CD4-positive, alpha-beta T cell treated with Interferon alpha-2 for 1 hour (primary cell): ENCODE data around the gene WDR81.

Source experiments
- DNase-seq, 2 donors: peaks; one replicate each; pipeline ENCODE4 v3.0.0-alpha.2; 2020 to 2022

WDR81 gene

DNA sequence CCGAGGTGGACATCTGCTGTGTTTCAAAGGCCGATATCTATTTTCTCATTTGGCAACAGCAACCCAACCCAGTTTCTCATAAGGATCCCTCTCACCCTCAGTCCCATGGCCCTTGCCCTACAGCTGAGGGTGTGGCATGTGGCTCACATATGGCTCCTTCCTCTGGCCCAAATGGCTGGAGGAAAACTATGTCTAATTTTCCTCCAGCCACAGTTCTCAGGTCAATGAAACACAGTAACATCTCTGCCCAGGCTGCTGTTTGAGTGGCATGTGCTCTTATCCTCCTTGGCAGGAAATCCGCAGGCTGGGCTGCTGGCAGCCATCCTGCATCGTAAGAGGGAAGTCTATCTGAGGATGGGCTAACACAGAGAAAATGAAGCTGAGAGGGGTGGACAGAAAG lies 61.4 kb downstream of the WDR81 start:
- DNase-seq, result no peak

DNA sequence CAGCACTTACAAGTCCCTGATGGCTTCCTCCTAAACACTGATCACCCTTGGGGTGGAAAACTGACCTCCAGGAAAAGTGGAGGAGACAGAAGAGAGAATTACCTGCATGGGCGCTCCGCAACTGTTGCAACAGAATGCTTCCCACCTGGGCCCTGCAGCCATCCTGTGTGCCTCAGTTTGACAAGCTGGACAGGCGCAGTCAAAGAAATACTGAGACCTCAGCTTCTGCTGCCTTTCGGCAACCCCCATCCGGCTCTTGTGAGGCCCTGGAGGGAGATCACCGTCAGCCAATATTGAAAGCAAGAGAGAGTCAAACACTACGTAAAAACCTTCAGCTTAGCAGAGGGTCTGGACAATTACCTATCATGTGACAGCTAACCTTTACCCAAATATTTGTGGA lies 62.2 kb downstream of the WDR81 start:
- DNase-seq, result no peak

DNA sequence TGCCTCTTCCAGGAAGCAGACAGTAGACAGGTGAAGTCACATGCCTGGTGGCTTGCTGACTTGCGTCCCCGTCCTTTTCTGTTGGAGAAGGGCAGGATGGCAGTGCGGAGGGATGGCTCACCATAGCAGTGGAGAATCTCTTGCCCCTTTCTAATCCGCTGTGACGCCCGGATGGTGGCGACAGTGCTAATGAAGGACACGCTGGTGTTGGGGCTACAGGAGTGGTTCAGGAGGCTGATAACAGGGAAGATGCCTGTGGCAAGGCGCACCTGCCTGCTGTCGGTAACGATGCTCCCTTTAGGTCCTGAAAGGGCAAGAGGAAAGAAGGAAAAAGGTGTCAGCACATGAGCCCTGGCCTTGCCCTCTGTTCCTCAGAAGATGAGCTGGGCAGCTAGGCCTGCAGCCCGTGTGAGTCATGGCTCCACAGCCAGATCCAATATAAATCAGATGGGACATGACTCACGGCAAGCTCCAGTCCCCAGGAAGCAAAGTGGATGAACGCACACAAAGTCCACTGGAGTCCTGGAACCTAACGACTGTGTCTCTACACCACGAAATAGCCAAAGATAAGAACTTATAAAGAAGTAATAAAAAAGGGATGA lies 62.9 kb downstream of the WDR81 start:
- DNase-seq, result no peak
